K562 (cell line): Measurements from ENCODE around the gene CSAD. TPM values are rescaled to one million over a fixed set of nuclear protein-coding genes. Genes with fewer than 3 reads are reported as not detected.

Experiments
- ATAC-seq: fragments of 200-7000 bp; cut with Tn5 transposase; 3 replicates; pipeline ENCODE4 v1.9.1; 2020; ENCODE audit warnings: moderate library complexity
- BruUV-seq: library from RNA; stranded (reverse); fragments of 400-500 nt; replicated peaks from 2 replicates; lab custom pipeline; 2021; lab: Mats Ljungman, UMichigan
- CTCF ChIA-PET: fragments of 300-600 bp; formaldehyde crosslinking; extraction: SDS; loops from one replicate; lab custom pipeline; 2021; ENCODE audit warnings: low intra/inter-chr PET ratio; lab: Yijun Ruan, JAX
- POLR2A ChIA-PET: fragments of 300-600, 350-650 bp; sonication (Branson Sonifier 250); formaldehyde crosslinking; extraction: SDS; loops from one replicate; lab custom pipeline; 2021; ENCODE audit warnings: antibody characterized with exemption, inconsistent platforms; lab: Yijun Ruan, JAX
- DNase-seq, 4 experiments: peaks; one replicate each; pipeline versions ENCODE4 v3.0.0 to v3.0.0-alpha.2; 2011 to 2018; ENCODE audit warnings: low spot score in 3 of 4, mixed read lengths in 3 of 4; ENCODE audit errors: extremely low read depth in 1 of 4
- FAIRE-seq: peaks from 2 replicates; lab custom pipeline; 2011; peaks lifted over from hg19 to GRCh38; lab: Jason Lieb, UNC
- H2AFZ ChIP-seq: 2 replicates; pipeline ENCODE4 v1.6.0; 2011; ENCODE audit warnings: low read depth, low read length, control low read depth, inconsistent platforms
- H3K27ac ChIP-seq: fragments of 200-600 bp; 3 replicates; pipeline ENCODE4 v1.8.0; 2011; ENCODE audit warnings: low read depth, mild to moderate bottlenecking, control low read depth, inconsistent platforms, low read length, moderate library complexity, mixed read lengths; ENCODE audit errors: extremely low read depth
- H3K27me3 ChIP-seq, 2 experiments: fragments of 300-600 bp in 1 of 2; 2 replicates in 1 of 2; 3 replicates in 1 of 2; pipeline versions ENCODE4 v1.6.0 to v1.8.0; 2011; ENCODE audit warnings: inconsistent platforms in 2 of 2, low read length in 2 of 2, mild to moderate bottlenecking in 1 of 2, mixed read lengths in 1 of 2, moderate library complexity in 1 of 2; ENCODE audit not compliant: control insufficient read depth in 2 of 2, insufficient read depth in 2 of 2
- H3K36me3 ChIP-seq: fragments of 300-600 bp; 3 replicates; pipeline ENCODE4 v1.8.0; 2011; ENCODE audit warnings: mild to moderate bottlenecking, low read length, inconsistent platforms; ENCODE audit not compliant: control insufficient read depth, insufficient read depth
- H3K4me1 ChIP-seq, 2 experiments: fragments of 200-600 bp in 1 of 2; replicated peaks in 1 of 2; 2 replicates in 1 of 2; 3 replicates in 1 of 2; pipeline versions ENCODE4 v1.5.1 to v1.8.0; 2011; ENCODE audit warnings: inconsistent platforms in 2 of 2, low read length in 2 of 2, mild to moderate bottlenecking in 1 of 2, mixed read lengths in 1 of 2, moderate library complexity in 1 of 2; ENCODE audit not compliant: control insufficient read depth in 2 of 2, insufficient read depth in 2 of 2
- H3K4me2 ChIP-seq: 2 replicates; pipeline ENCODE4 v1.6.1; 2011; ENCODE audit warnings: low read length, control low read depth, inconsistent platforms, mixed read lengths; ENCODE audit not compliant: insufficient read depth
- H3K4me3 ChIP-seq: fragments of 200-600 bp; sonication (generic), shearing (Covaris generic); 2 replicates; pipeline ENCODE4 v1.5.1; 2016; ENCODE audit warnings: control low read depth, inconsistent platforms
- H3K79me2 ChIP-seq: fragments of 200-600 bp; 3 replicates; pipeline ENCODE4 v1.8.0; 2011; ENCODE audit warnings: low read length, inconsistent platforms; ENCODE audit not compliant: control insufficient read depth, insufficient read depth
- H3K9ac ChIP-seq, 2 experiments: 2 replicates each; pipeline versions ENCODE4 v1.6.0 to v1.6.1; 2011; ENCODE audit warnings: low read depth in 2 of 2, low read length in 2 of 2, control low read depth in 1 of 2, inconsistent platforms in 1 of 2, mild to moderate bottlenecking in 1 of 2, mixed read lengths in 1 of 2; ENCODE audit not compliant: insufficient read depth in 1 of 2
- H3K9me1 ChIP-seq: one replicate; pipeline ENCODE4 v1.6.0; 2011; ENCODE audit warnings: inconsistent platforms, mild to moderate bottlenecking, low read length, moderate library complexity; ENCODE audit not compliant: control insufficient read depth, insufficient read depth
- H3K9me3 ChIP-seq: replicated peaks from 2 replicates; pipeline ENCODE4 v1.5.1; 2011; ENCODE audit warnings: low read depth, low read length, inconsistent platforms; ENCODE audit not compliant: control insufficient read depth, insufficient read depth
- H4K20me1 ChIP-seq: replicated peaks from 2 replicates; pipeline ENCODE4 v1.6.1; 2011; ENCODE audit warnings: low read length, inconsistent platforms, mixed read lengths; ENCODE audit not compliant: control insufficient read depth, insufficient read depth
- LARP7 ChIP-seq: fragments of 450-650 bp; IDR thresholded peaks from 2 replicates; pipeline ENCODE4 v1.6.1; 2016
- MXI1 ChIP-seq: IDR thresholded peaks from 2 replicates; pipeline ENCODE4 v1.6.1; 2011; ENCODE audit warnings: low read depth, mild to moderate bottlenecking, improper control_type of control experiment, low read length
- NFIC ChIP-seq: fragments of 450-650 bp; IDR thresholded peaks from 2 replicates; pipeline ENCODE4 v1.6.1; 2017; ENCODE audit warnings: mild to moderate bottlenecking, inconsistent platforms
- RFX7 ChIP-seq: fragments of 250-450 bp; sonication (Bioruptor Pico); IDR thresholded peaks from 2 replicates; pipeline ENCODE4 v1.5.1; 2021; ENCODE audit warnings: mild to moderate bottlenecking
- ZBTB17 ChIP-seq: fragments of 450-650 bp; formaldehyde crosslinking; IDR thresholded peaks from 2 replicates; pipeline ENCODE4 v1.4.0; 2020; ENCODE audit warnings: mild to moderate bottlenecking
- WGBS: fragments of 100-300 bp; shearing (Covaris generic); methylation state at CpG from one replicate; pipeline ENCODE4 v1.1.6; 2016; ENCODE audit warnings: low coverage, mixed read lengths; ENCODE audit not compliant: insufficient coverage; ENCODE audit errors: missing lambda C conversion rate; 5-methylcytosine and 5-hydroxymethylcytosine counted together
- in situ Hi-C: fragments of 300-500 bp; cut with MboI; formaldehyde crosslinking; loops from 4 replicates; pipeline ENCODE4 v1.15.0; 2018; ENCODE audit warnings: inconsistent platforms, mixed read lengths
- intact Hi-C: fragments of 100-400 bp; cut with micrococcal nuclease; formaldehyde crosslinking; loops from 2 replicates; pipeline ENCODE4 v1.14.2; 2022
- polyA plus RNA-seq, 8 experiments: library from polyadenylated mRNA; depleted of rRNA in 4 of 8; stranded (reverse) in 5 of 8; unstranded in 3 of 8; fragments of >200 nt; fragmentation: Nextera tagmentation in 2 of 8; fragmentation: Illumina TruSeq in 1 of 8; extraction: Ambion mirVana in 2 of 8; extraction: Trizol in 1 of 8; gene quantifications; 2 replicates each; pipeline versions ENCODE4 v1.2.1 to v1.2.3, GENCODE V29; 2011 to 2014; ENCODE audit warnings: inconsistent platforms in 1 of 8, missing spikeins in 1 of 8
- total RNA-seq, 7 experiments: library from RNA; depleted of rRNA in 6 of 7; stranded (reverse); fragments of >200 nt in 6 of 7; fragmentation: Illumina TruSeq in 2 of 7; extraction: Trizol in 2 of 7; gene quantifications; 2 replicates each; pipeline versions ENCODE4 v1.2.1 to v1.2.3, GENCODE V29; 2011 to 2021; ENCODE audit warnings: low replicate concordance in 1 of 7
- TF ChIP-seq, protein P1 (sequence below): sonication (generic); formaldehyde crosslinking; IDR thresholded peaks from 2 replicates; pipeline ENCODE4 v1.8.1; 2022; ENCODE audit warnings: missing genetic modification reagents

CSAD gene
- total and polyA plus RNA-seq, 9 of the 15 experiments (the other 6 are each of a cell fraction or from before 2014, with no cell fraction given), result 1.8 to 19.6 (median 8.1) TPM

- ChIA-PET CTCF (no interaction called here), POLR2A (interaction anchor here (0.7 to 0.8 kb wide), 2 partner anchors 116 to 162 kb away, joined by 4 read pairs; no protein-coding TSS in a partner anchor)
- Histone ChIP-seq H3K9me1 (no peaks in the 10 kb centered on the region), H3K4me2 (no peak overlapping the region), H3K79me2 (peaks cover 30% of the 10 kb centered on the region), H3K9me3 (peaks cover 5% of the 10 kb centered on the region), H3K4me3 (no peak overlapping the region), H2AFZ (no peak overlapping the region)
- no TSS peak for BruUV-seq
- TF ChIP-seq MXI1, result no peak
- TF ChIP-seq ZBTB17 (CRISPR knock-in tag), result no peak
- no peak for TF ChIP-seq RFX7 (CRISPR knock-in tag)
- TF ChIP-seq, all 486 proteins: peak for 0
- ATAC-seq (no peak), FAIRE-seq (no peak), DNase-seq (peak in 1 of 4 experiments; percentile 1)
- Histone ChIP-seq H3K27ac (no peak overlapping the region), H4K20me1 (no peaks in the 10 kb centered on the region; the same call in 1 of the 2 replicates), H3K36me3 (peaks cover 71% of the 10 kb centered on the region), H3K27me3 (no peaks in the 10 kb centered on the region), H3K4me1 (peaks cover 16 to 19% of the 10 kb centered on the region in 2 experiments; a peak in 4 of 5 replicates), H3K9ac (peak overlapping the region in 1 of 2 experiments; percentile 15; a peak in 1 of 4 replicates)
- in situ Hi-C loops, result loop anchor here (10.0 kb wide), 1 partner anchor 760 kb away; no protein-coding TSS in a partner anchor
- intact Hi-C loops, result no loop called here
- 95% methylated on average over 6 of the region's 6 CpGs for WGBS
Measured at GRCh38 chr12:53184828-53185227, 4.1 kb upstream of the CSAD start.

GRCh38 chr12:53182903-53183302, 2.2 kb upstream of the CSAD start:
- POLR2A ChIA-PET, result interaction anchor here (0.7 kb wide), 1 partner anchor 15 kb away, joined by 3 read pairs; no protein-coding TSS in a partner anchor
- no TSS peak for BruUV-seq
- CTCF ChIA-PET, result no interaction called here
- no peak for ATAC-seq
- Histone ChIP-seq H3K4me3 (no peak overlapping the region), H3K4me1 (peaks cover 16 to 26% of the 10 kb centered on the region in 2 experiments; a peak in 4 of 5 replicates), H4K20me1 (no peaks in the 10 kb centered on the region), H3K36me3 (peaks cover 62% of the 10 kb centered on the region), H3K9me1 (no peaks in the 10 kb centered on the region), H3K27me3 (no peaks in the 10 kb centered on the region), H3K79me2 (peaks cover 34% of the 10 kb centered on the region), H3K9ac (0 out of 4 replicates have a peak overlapping the region, but pooled peaks of 1 of the 2 experiments have one; percentile 45), H3K27ac (no peak overlapping the region), H3K4me2 (peak overlapping the region; percentile 47; the same call in 1 of the 2 replicates), H2AFZ (no peak overlapping the region), H3K9me3 (peaks cover 5% of the 10 kb centered on the region)
- DNase-seq, result peak in 1 of 4 experiments; percentile 5
- in situ Hi-C loops (loop anchor here (10.0 kb wide), 1 partner anchor 758 kb away; no protein-coding TSS in a partner anchor), intact Hi-C loops (no loop called here)
- 74% methylated on average over 2 of the region's 2 CpGs for WGBS
- TF ChIP-seq, protein P1, sequence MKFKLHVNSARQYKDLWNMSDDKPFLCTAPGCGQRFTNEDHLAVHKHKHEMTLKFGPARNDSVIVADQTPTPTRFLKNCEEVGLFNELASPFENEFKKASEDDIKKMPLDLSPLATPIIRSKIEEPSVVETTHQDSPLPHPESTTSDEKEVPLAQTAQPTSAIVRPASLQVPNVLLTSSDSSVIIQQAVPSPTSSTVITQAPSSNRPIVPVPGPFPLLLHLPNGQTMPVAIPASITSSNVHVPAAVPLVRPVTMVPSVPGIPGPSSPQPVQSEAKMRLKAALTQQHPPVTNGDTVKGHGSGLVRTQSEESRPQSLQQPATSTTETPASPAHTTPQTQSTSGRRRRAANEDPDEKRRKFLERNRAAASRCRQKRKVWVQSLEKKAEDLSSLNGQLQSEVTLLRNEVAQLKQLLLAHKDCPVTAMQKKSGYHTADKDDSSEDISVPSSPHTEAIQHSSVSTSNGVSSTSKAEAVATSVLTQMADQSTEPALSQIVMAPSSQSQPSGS, result no peak
- TF ChIP-seq NFIC (peak; percentile 41; the same call in 1 of the 2 replicates), LARP7 (no peak)
- FAIRE-seq, result no peak
